ENCODE data around the gene GRAMD1C. TPM values are rescaled to one million over a fixed set of nuclear protein-coding genes. Genes with fewer than 3 reads are reported as not detected.
A peak's percentile ranks its signal among the peaks of the same experiment; 100 is the strongest.

Gene GRAMD1C
- total RNA-seq, 3 donors from 2014 or later, result 1.6 to 49.8 (median 18.4) TPM

GRCh38 chr3:113828600-113828999 is 10.0 kb upstream of the GRAMD1C start:
- intact Hi-C loops (cut with DNase I; ENCODE audit: low total_unique reads), result no loop called here
- DNase-seq (ENCODE audit: low spot score in 2 of 2), result no peak

GRCh38 chr3:113829576-113830354 is 8.8 kb upstream of the GRAMD1C start:
- H3K4me3 ChIP-seq, result no peak overlapping the region
- no peak overlapping the region for H3K27ac ChIP-seq
- no peaks in the 10 kb centered on the region for H3K27me3 ChIP-seq
- no peaks in the 10 kb centered on the region for H3K4me1 ChIP-seq
- H3K36me3 ChIP-seq, result no peaks in the 10 kb centered on the region
- no peak for DNase-seq (ENCODE audit: low spot score in 2 of 2)
- no peaks in the 10 kb centered on the region for H3K9me3 ChIP-seq
- intact Hi-C loops (cut with DNase I; ENCODE audit: low total_unique reads), result no loop called here
- no peak for TF ChIP-seq CTCF (IDR thresholded peaks at IDR 0.05)
- no peak for TF ChIP-seq POLR2AphosphoS5 (IDR thresholded peaks at IDR 0.05)
- no peak for TF ChIP-seq POLR2A (IDR thresholded peaks at IDR 0.05)

More at GRCh38 chr3:113828600-113828999, 10.0 kb upstream of the GRAMD1C start:
- Histone ChIP-seq H3K27me3 (no peaks in the 10 kb centered on the region), H3K4me1 (no peaks in the 10 kb centered on the region), H3K9me3 (no peaks in the 10 kb centered on the region), H3K27ac (no peak overlapping the region), H3K36me3 (no peaks in the 10 kb centered on the region), H3K4me3 (no peak overlapping the region)
- TF ChIP-seq CTCF (IDR thresholded peaks at IDR 0.05), result no peak
- no peak for TF ChIP-seq POLR2A (IDR thresholded peaks at IDR 0.05)
- TF ChIP-seq POLR2AphosphoS5 (IDR thresholded peaks at IDR 0.05), result no peak

- no peaks in the 10 kb centered on the region for H3K36me3 ChIP-seq
- no peaks in the 10 kb centered on the region for H3K4me1 ChIP-seq
- no peaks in the 10 kb centered on the region for H3K27me3 ChIP-seq
- TF ChIP-seq POLR2A (IDR thresholded peaks at IDR 0.05), result no peak
- TF ChIP-seq CTCF (IDR thresholded peaks at IDR 0.05), result no peak
- no peak for TF ChIP-seq POLR2AphosphoS5 (IDR thresholded peaks at IDR 0.05)
- H3K27ac ChIP-seq, result no peak overlapping the region
- no peak overlapping the region for H3K4me3 ChIP-seq
- intact Hi-C loops (cut with DNase I; ENCODE audit: low total_unique reads), result no loop called here
- H3K9me3 ChIP-seq, result no peaks in the 10 kb centered on the region
- no peak for DNase-seq (ENCODE audit: low spot score in 2 of 2)
Observed at GRCh38 chr3:113831103-113831355, 7.6 kb upstream of the GRAMD1C start.

- Histone ChIP-seq H3K36me3 (no peaks in the 10 kb centered on the region), H3K9me3 (no peaks in the 10 kb centered on the region), H3K27me3 (no peaks in the 10 kb centered on the region), H3K4me3 (no peak overlapping the region), H3K4me1 (no peaks in the 10 kb centered on the region), H3K27ac (peak overlapping the region in 1 of 2 donors; percentile 13)
- TF ChIP-seq POLR2AphosphoS5 (IDR thresholded peaks at IDR 0.05) (no peak), CTCF (IDR thresholded peaks at IDR 0.05) (no peak), POLR2A (IDR thresholded peaks at IDR 0.05) (no peak)
- intact Hi-C loops (cut with DNase I; ENCODE audit: low total_unique reads), result no loop called here
- DNase-seq (ENCODE audit: low spot score in 2 of 2), result peak in 1 of 2 donors; percentile 30
Observed at GRCh38 chr3:113832477-113833164, 6.0 kb upstream of the GRAMD1C start.

- H3K27me3 ChIP-seq, result no peaks in the 10 kb centered on the region
- no peaks in the 10 kb centered on the region for H3K9me3 ChIP-seq
- intact Hi-C loops (cut with DNase I; ENCODE audit: low total_unique reads), result no loop called here
- no peak overlapping the region for H3K4me3 ChIP-seq
- no peak for TF ChIP-seq CTCF (IDR thresholded peaks at IDR 0.05)
- H3K36me3 ChIP-seq, result no peaks in the 10 kb centered on the region
- H3K27ac ChIP-seq, result no peak overlapping the region
- DNase-seq (ENCODE audit: low spot score in 2 of 2), result no peak
- H3K4me1 ChIP-seq, result no peaks in the 10 kb centered on the region
Observed at GRCh38 chr3:113834983-113835382, 3.6 kb upstream of the GRAMD1C start.
